Measurements from ENCODE around the gene DNAH2. TPM values are rescaled to one million over a fixed set of nuclear protein-coding genes. Genes with fewer than 3 reads are reported as not detected.

DNAH2 gene
- total RNA-seq, 5 donors from 2014 or later (not counting 1 experiment from before 2014, with no cell fraction given), result not detected

- H3K27ac Mint-ChIP-seq, result no peak overlapping the region
- Histone ChIP-seq H3K4me3 (ENCODE audit: control insufficient read depth in 1 of 2, extremely low read depth in 1 of 2, low read length in 1 of 2) (peak overlapping the region in 1 of 2 donors; percentile 57), H3K9me3 (no peaks in the 10 kb centered on the region), H3K36me3 (ENCODE audit: control insufficient read depth in 2 of 2, extremely low read depth in 1 of 2, insufficient read depth in 1 of 2, low read length in 1 of 2) (no peaks in the 10 kb centered on the region), H3K27ac (ENCODE audit: low read length) (no peak overlapping the region), H3K4me1 (ENCODE audit: control insufficient read depth in 1 of 2, extremely low read depth in 1 of 2, insufficient read depth in 2 of 2, low read length in 2 of 2) (peaks cover 0 to 21% of the 10 kb centered on the region in 2 experiments), H3K27me3 (replicated peaks in 1 of 2; ENCODE audit: control insufficient read depth in 2 of 2, extremely low read depth in 1 of 2, insufficient read depth in 2 of 2, low read length in 1 of 2) (peaks cover 0 to 75% of the 10 kb centered on the region in 2 experiments)
- ChIA-PET CTCF (no interaction called here), POLR2A (no interaction called here)
- no peaks in the 10 kb centered on the region for H3K9me3 Mint-ChIP-seq
- no peaks in the 10 kb centered on the region for H3K36me3 Mint-ChIP-seq
- peak overlapping the region; percentile 28 to 70 (median 49) for H3K4me3 Mint-ChIP-seq
- ATAC-seq (replicated peaks in 1 of 4) (peak; percentile 66 to 82 (median 80)), DNase-seq (peak in 20 of 35 experiments; percentile 15 to 40 (median 28))
- H3K4me1 Mint-ChIP-seq, result peaks cover 13 to 23% (median 14%) of the 10 kb centered on the region in 3 donors
- peaks cover 61 to 80% of the 10 kb centered on the region in 2 donors for H3K27me3 Mint-ChIP-seq
- 4% methylated on average over 15 of the region's 16 CpGs for WGBS (ENCODE audit: insufficient coverage)
Measured at GRCh38 chr17:7717756-7718350, 309 bp downstream of the DNAH2 start.

- CTCF ChIA-PET, result no interaction called here
Measured at GRCh38 chr17:7719661-7720060, 2.1 kb downstream of the DNAH2 start.

GRCh38 chr17:7720125-7720524 is 2.6 kb downstream of the DNAH2 start:
- peaks cover 59 to 73% of the 10 kb centered on the region in 2 donors for H3K27me3 Mint-ChIP-seq
- H3K9me3 ChIP-seq, result no peaks in the 10 kb centered on the region
- WGBS (ENCODE audit: insufficient coverage), result 46% methylated on average over 4 of the region's 4 CpGs
- H3K27ac Mint-ChIP-seq, result no peak overlapping the region
- no peak overlapping the region for H3K4me3 Mint-ChIP-seq
- H3K4me3 ChIP-seq (ENCODE audit: control insufficient read depth in 1 of 2, extremely low read depth in 1 of 2, low read length in 1 of 2), result no peak overlapping the region
- H3K27ac ChIP-seq (ENCODE audit: low read length), result no peak overlapping the region
- H3K9me3 Mint-ChIP-seq, result no peaks in the 10 kb centered on the region
- no peaks in the 10 kb centered on the region for H3K36me3 ChIP-seq (ENCODE audit: control insufficient read depth in 2 of 2, extremely low read depth in 1 of 2, insufficient read depth in 1 of 2, low read length in 1 of 2)
- ChIA-PET POLR2A (interaction anchor here in 1 of 2 donors (0.6 kb wide), 1 partner anchor 142 kb away, joined by 9 read pairs; no protein-coding TSS in a partner anchor), CTCF (interaction anchor here in 1 of 2 donors (0.7 kb wide), 1 partner anchor 12 kb away, joined by 4 read pairs; no protein-coding TSS in a partner anchor)
- peaks cover 0 to 18% of the 10 kb centered on the region in 2 experiments for H3K4me1 ChIP-seq (ENCODE audit: control insufficient read depth in 1 of 2, extremely low read depth in 1 of 2, insufficient read depth in 2 of 2, low read length in 2 of 2)
- peaks cover 2 to 67% of the 10 kb centered on the region in 2 experiments for H3K27me3 ChIP-seq (replicated peaks in 1 of 2; ENCODE audit: control insufficient read depth in 2 of 2, extremely low read depth in 1 of 2, insufficient read depth in 2 of 2, low read length in 1 of 2)
- peaks cover 8 to 19% (median 13%) of the 10 kb centered on the region in 3 donors for H3K4me1 Mint-ChIP-seq
- no peak for ATAC-seq (replicated peaks in 1 of 4)
- no peaks in the 10 kb centered on the region for H3K36me3 Mint-ChIP-seq
- DNase-seq, result no peak

More at GRCh38 chr17:7719661-7720060, 2.1 kb downstream of the DNAH2 start:
- Mint-ChIP-seq H3K27ac (no peak overlapping the region), H3K4me1 (peaks cover 8 to 19% (median 13%) of the 10 kb centered on the region in 3 donors), H3K36me3 (no peaks in the 10 kb centered on the region), H3K4me3 (no peak overlapping the region), H3K9me3 (no peaks in the 10 kb centered on the region), H3K27me3 (peaks cover 61 to 74% of the 10 kb centered on the region in 2 donors)
- H3K4me3 ChIP-seq (ENCODE audit: control insufficient read depth in 1 of 2, extremely low read depth in 1 of 2, low read length in 1 of 2), result no peak overlapping the region
- H3K36me3 ChIP-seq (ENCODE audit: control insufficient read depth in 2 of 2, extremely low read depth in 1 of 2, insufficient read depth in 1 of 2, low read length in 1 of 2), result no peaks in the 10 kb centered on the region
- DNase-seq (no peak), ATAC-seq (replicated peaks in 1 of 4) (no peak)
- H3K9me3 ChIP-seq, result no peaks in the 10 kb centered on the region
- H3K27me3 ChIP-seq (replicated peaks in 1 of 2; ENCODE audit: control insufficient read depth in 2 of 2, extremely low read depth in 1 of 2, insufficient read depth in 2 of 2, low read length in 1 of 2), result peaks cover 2 to 67% of the 10 kb centered on the region in 2 experiments
- 73% methylated on average over 8 of the region's 9 CpGs for WGBS (ENCODE audit: insufficient coverage)
- no peak overlapping the region for H3K27ac ChIP-seq (ENCODE audit: low read length)
- peaks cover 0 to 18% of the 10 kb centered on the region in 2 experiments for H3K4me1 ChIP-seq (ENCODE audit: control insufficient read depth in 1 of 2, extremely low read depth in 1 of 2, insufficient read depth in 2 of 2, low read length in 2 of 2)
- POLR2A ChIA-PET, result no interaction called here

- ATAC-seq (replicated peaks in 1 of 4), result no peak
- Histone ChIP-seq H3K36me3 (ENCODE audit: control insufficient read depth in 2 of 2, extremely low read depth in 1 of 2, insufficient read depth in 1 of 2, low read length in 1 of 2) (no peaks in the 10 kb centered on the region), H3K27me3 (replicated peaks in 1 of 2; ENCODE audit: control insufficient read depth in 2 of 2, extremely low read depth in 1 of 2, insufficient read depth in 2 of 2, low read length in 1 of 2) (peaks cover 2 to 53% of the 10 kb centered on the region in 2 experiments), H3K9me3 (no peaks in the 10 kb centered on the region), H3K4me1 (ENCODE audit: control insufficient read depth in 1 of 2, extremely low read depth in 1 of 2, insufficient read depth in 2 of 2, low read length in 2 of 2) (peaks cover 0 to 17% of the 10 kb centered on the region in 2 experiments), H3K4me3 (ENCODE audit: control insufficient read depth in 1 of 2, extremely low read depth in 1 of 2, low read length in 1 of 2) (no peak overlapping the region), H3K27ac (ENCODE audit: low read length) (no peak overlapping the region)
- no peak overlapping the region for H3K4me3 Mint-ChIP-seq
- ChIA-PET CTCF (no interaction called here), POLR2A (no interaction called here)
- H3K4me1 Mint-ChIP-seq, result peaks cover 8 to 15% (median 13%) of the 10 kb centered on the region in 3 donors
- no peaks in the 10 kb centered on the region for H3K9me3 Mint-ChIP-seq
- 67% methylated on average over 1 of the region's 2 CpGs for WGBS (ENCODE audit: insufficient coverage)
- H3K27ac Mint-ChIP-seq, result no peak overlapping the region
- DNase-seq, result no peak
- peaks cover 51 to 66% of the 10 kb centered on the region in 2 donors for H3K27me3 Mint-ChIP-seq
- no peaks in the 10 kb centered on the region for H3K36me3 Mint-ChIP-seq
Measured at GRCh38 chr17:7721612-7722011, 4.1 kb downstream of the DNAH2 start.

GRCh38 chr17:7727886-7728285 is 10.3 kb downstream of the DNAH2 start:
- Histone ChIP-seq H3K27me3 (replicated peaks in 1 of 2; ENCODE audit: control insufficient read depth in 2 of 2, extremely low read depth in 1 of 2, insufficient read depth in 2 of 2, low read length in 1 of 2) (peaks cover 2 to 19% of the 10 kb centered on the region in 2 experiments), H3K4me1 (ENCODE audit: control insufficient read depth in 1 of 2, extremely low read depth in 1 of 2, insufficient read depth in 2 of 2, low read length in 2 of 2) (no peaks in the 10 kb centered on the region), H3K4me3 (ENCODE audit: control insufficient read depth in 1 of 2, extremely low read depth in 1 of 2, low read length in 1 of 2) (no peak overlapping the region), H3K9me3 (no peaks in the 10 kb centered on the region), H3K27ac (ENCODE audit: low read length) (no peak overlapping the region), H3K36me3 (ENCODE audit: control insufficient read depth in 2 of 2, extremely low read depth in 1 of 2, insufficient read depth in 1 of 2, low read length in 1 of 2) (no peaks in the 10 kb centered on the region)
- H3K27ac Mint-ChIP-seq, result no peak overlapping the region
- H3K27me3 Mint-ChIP-seq, result peaks cover 23 to 27% of the 10 kb centered on the region in 2 donors
- WGBS (ENCODE audit: insufficient coverage), result 100% methylated on average over 1 of the region's 3 CpGs
- ChIA-PET POLR2A (interaction anchor here in 1 of 2 donors (0.6 kb wide), 1 partner anchor 24 kb away, joined by 5 read pairs; no protein-coding TSS in a partner anchor), CTCF (no interaction called here)
- no peak for ATAC-seq (replicated peaks in 1 of 4)
- H3K36me3 Mint-ChIP-seq, result no peaks in the 10 kb centered on the region
- no peak overlapping the region for H3K4me3 Mint-ChIP-seq
- no peaks in the 10 kb centered on the region for H3K9me3 Mint-ChIP-seq
- no peak for DNase-seq
- H3K4me1 Mint-ChIP-seq, result no peaks in the 10 kb centered on the region

- peaks cover 14 to 19% of the 10 kb centered on the region in 2 donors for H3K27me3 Mint-ChIP-seq
- POLR2A ChIA-PET, result interaction anchor here in 1 of 2 donors (0.5 to 0.6 kb wide), 2 partner anchors 39 to 327 kb away, joined by 4 read pairs; no protein-coding TSS in a partner anchor
- CTCF ChIA-PET, result interaction anchor here (0.6 to 0.7 kb wide), 2 partner anchors 41 to 973 kb away, joined by 4 to 5 read pairs; no protein-coding TSS in a partner anchor
Measured at GRCh38 chr17:7729816-7730215, 12.3 kb downstream of the DNAH2 start.

More at GRCh38 chr17:7729816-7730215, 12.3 kb downstream of the DNAH2 start:
- Histone ChIP-seq H3K27ac (ENCODE audit: low read length) (no peak overlapping the region), H3K4me1 (ENCODE audit: control insufficient read depth in 1 of 2, extremely low read depth in 1 of 2, insufficient read depth in 2 of 2, low read length in 2 of 2) (no peaks in the 10 kb centered on the region), H3K36me3 (ENCODE audit: control insufficient read depth in 2 of 2, extremely low read depth in 1 of 2, insufficient read depth in 1 of 2, low read length in 1 of 2) (no peaks in the 10 kb centered on the region), H3K27me3 (replicated peaks in 1 of 2; ENCODE audit: control insufficient read depth in 2 of 2, extremely low read depth in 1 of 2, insufficient read depth in 2 of 2, low read length in 1 of 2) (peaks cover 0 to 16% of the 10 kb centered on the region in 2 experiments), H3K4me3 (ENCODE audit: control insufficient read depth in 1 of 2, extremely low read depth in 1 of 2, low read length in 1 of 2) (no peak overlapping the region), H3K9me3 (no peaks in the 10 kb centered on the region)
- Mint-ChIP-seq H3K9me3 (no peaks in the 10 kb centered on the region), H3K27ac (no peak overlapping the region), H3K36me3 (no peaks in the 10 kb centered on the region), H3K4me3 (no peak overlapping the region), H3K4me1 (no peaks in the 10 kb centered on the region)
- ATAC-seq (replicated peaks in 1 of 4) (no peak), DNase-seq (no peak)
- WGBS (ENCODE audit: insufficient coverage), result no CpG with 5 or more reads among the region's 1 CpG

All from T-cell (primary cell).